HCEC 1CT (cell line): Measurements from ENCODE around the gene MMP2.

Experiments
- DNase-seq: peaks from one replicate; pipeline ENCODE4 v3.0.0-alpha.2; 2017

MMP2 gene

DNA sequence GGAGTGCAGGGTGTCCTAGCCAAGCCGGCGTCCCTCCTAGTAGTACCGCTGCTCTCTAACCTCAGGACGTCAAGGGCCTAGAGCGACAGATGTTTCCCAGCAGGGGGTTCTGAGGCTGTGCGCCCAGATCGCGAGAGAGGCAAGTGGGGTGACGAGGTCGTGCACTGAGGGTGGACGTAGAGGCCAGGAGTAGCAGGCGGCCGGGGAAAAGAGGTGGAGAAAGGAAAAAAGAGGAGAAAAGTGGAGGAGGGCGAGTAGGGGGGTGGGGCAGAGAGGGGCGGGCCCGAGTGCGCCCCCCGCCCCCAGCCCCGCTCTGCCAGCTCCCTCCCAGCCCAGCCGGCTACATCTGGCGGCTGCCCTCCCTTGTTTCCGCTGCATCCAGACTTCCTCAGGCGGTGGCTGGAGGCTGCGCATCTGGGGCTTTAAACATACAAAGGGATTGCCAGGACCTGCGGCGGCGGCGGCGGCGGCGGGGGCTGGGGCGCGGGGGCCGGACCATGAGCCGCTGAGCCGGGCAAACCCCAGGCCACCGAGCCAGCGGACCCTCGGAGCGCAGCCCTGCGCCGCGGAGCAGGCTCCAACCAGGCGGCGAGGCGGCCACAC, at the start of gene MMP2:
MMP2 (plus strand) TSS at position 372 of the 603 bp plus-strand sequence. CDS start 282 bp downstream, outside the sequence.
- DNase-seq: peak; percentile 77

- no peak for DNase-seq
These were observed 46.0 kb upstream of the MMP2 start for GRCh38 chr16:55433030-55433429.

GRCh38 chr16:55433535-55433934, 45.5 kb upstream of the MMP2 start:
- no peak for DNase-seq

DNA sequence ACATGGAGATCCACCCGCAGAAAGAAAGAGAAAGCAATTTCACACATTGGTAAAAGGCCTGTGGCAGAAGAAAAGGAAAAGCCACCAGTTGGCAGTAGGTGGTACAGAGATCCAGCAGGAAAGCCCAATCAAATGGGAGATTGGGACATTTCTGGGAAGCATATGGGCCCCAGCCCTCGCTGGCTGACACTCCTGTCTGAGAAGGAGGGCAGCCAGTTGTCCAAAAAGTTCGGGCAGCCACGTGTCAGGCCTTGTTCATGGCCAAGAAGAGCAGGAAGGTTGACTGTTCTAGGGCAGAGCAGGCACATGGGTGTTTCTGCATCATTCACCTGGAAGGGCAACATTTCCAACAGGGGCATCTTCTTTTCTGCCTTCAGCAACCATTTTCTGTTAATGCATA, 45.0 kb upstream of the MMP2 start:
- no peak for DNase-seq

DNA sequence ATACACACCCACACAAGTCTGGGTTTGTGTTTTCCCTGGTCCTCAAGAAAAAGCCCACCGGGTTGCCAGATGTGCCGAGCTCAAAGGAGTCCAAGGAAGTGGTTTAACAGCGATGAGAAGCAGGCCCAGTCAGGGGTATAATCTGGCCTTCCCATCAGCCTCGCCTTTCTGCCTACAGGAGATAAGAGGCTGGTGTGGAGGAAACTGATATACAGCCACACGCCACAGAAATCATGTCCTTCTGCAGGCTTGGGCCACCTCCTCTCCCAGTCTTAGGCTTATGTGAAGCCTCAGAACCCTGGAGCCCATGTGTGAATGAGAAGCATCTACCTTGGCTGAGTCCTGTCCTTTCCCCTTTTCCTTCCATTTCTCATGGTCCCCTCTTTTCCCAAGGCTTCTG, 43.6 kb upstream of the MMP2 start:
- no peak for DNase-seq

DNA sequence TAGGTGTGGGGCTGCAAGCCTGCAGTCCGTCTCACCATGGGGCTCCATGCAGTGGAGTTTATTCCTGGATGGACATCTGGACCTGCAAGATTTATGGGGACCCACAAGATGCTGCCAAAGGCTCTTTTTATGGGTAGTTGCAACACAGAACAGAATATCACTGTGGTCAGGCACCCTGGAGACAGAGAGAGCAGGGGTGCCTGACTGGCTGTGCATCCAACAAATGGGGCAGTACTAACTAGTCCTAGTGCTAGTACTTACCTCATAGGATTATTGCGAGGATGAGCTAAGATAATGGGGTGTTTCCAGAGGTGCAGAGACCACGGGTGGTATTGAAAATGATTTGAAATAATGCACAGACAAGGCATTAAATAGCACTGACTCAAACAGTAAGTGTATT, 42.4 kb upstream of the MMP2 start:
- DNase-seq: no peak

DNA sequence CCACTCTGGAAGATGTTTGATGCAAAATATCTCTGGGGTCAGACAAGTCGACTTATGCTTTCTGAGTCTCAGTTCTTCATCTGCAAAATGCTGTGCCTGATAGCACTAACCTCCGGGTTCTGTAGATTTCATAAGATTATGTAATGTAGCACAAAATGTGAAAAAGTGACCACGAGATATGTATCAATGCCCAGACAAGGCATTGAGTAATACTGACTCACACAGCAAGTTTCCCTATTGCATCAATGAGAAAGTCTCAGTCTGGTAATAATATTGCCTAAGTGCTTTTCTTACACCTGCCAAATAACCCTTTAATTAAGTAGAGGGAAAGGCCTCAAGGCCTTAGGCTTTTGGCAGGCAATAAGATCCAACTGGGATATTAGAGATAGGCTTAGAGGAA, 41.4 kb upstream of the MMP2 start:
- DNase-seq: peak; percentile 65

GRCh38 chr16:55438281-55438680, 40.7 kb upstream of the MMP2 start:
- no peak for DNase-seq

GRCh38 chr16:55439101-55439690, 39.8 kb upstream of the MMP2 start:
- DNase-seq: no peak

GRCh38 chr16:55443434-55444346, 35.3 kb upstream of the MMP2 start:
- DNase-seq: no peak

GRCh38 chr16:55444754-55445485, 34.1 kb upstream of the MMP2 start:
- DNase-seq: no peak

- no peak for DNase-seq
These were observed 31.8 kb upstream of the MMP2 start for GRCh38 chr16:55447231-55447630.

GRCh38 chr16:55452996-55453395, 26.0 kb upstream of the MMP2 start:
- no peak for DNase-seq

DNA sequence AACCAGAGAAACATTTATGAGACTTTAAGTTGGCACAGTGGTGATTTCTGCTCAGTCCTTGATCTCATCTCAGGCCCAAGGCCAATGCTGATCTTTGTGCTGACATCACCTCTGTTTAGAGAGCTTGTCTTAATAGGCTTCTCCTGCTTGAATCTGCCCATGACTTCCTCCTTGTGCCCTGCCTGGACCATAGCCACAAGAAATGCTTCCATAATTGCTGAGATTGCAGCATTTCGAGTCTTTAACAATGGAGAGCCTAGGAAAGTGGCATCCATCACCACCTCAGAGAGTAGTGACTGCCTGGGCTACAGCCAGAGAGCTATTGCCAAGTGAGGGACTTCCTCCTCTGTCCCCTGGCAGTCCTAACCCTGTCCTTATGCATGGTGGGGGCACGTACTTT, 25.1 kb upstream of the MMP2 start:
- no peak for DNase-seq

- DNase-seq: no peak
These were observed 24.1 kb upstream of the MMP2 start for GRCh38 chr16:55454861-55455260.

DNA sequence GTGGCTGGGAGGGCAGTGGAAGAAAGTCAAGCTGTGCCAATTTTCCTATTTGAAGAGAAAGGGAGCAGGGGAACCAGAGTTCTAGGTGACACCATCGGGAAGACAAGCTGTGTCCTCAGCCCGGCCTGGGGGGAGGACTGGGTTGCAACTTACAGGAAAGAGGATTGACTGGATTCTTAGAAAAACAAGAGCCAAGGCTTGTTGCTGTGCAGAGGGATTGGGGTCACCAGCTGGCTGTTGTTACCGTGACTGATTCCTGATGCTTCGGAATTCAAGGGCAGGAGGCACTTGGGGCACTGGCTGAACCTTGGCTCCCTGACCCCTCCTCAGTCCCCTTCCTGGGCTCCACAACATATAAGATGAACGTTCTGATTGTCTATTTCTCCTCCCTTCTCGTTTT, 16.8 kb upstream of the MMP2 start:
- DNase-seq: no peak

GRCh38 chr16:55464375-55464774, 14.6 kb upstream of the MMP2 start:
- DNase-seq: no peak

DNA sequence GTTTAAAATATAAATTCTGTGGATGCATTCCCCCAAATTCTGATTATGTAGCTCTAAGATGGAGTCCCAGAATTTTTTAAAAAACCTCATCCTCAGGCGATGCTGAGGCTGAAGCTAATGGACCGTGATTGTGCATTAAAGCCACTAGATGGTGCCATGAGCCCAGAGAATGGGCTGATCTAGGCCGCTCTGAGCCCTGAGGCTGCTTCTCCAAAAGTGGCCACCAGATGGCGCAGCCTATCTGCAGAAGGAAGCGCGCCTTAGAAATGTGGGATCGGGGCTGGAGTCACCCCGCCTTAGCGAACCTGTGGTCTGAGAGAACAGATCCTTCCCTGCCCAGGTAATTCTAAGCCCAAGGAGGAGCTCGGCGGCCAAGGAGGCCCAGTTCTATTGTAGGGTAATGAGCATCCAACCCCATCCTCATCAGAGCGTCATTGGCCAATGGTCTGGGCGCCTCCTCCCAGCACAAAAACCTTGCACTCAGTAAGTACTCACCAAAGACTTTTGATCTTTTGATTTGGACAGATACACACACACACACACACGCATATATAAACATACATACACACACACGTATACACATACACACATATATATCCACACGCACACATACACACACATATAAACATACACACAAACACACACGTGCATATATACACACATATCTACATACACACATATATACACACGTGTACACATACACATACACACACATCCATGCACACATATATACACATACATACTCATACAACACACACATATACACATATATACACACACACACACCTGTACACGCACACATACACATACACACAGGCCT, 13.7 kb upstream of the MMP2 start:
- DNase-seq: peak; percentile 64

- DNase-seq: peak; percentile 22
These were observed 12.8 kb upstream of the MMP2 start for GRCh38 chr16:55466209-55466608.

GRCh38 chr16:55467898-55468297, 11.1 kb upstream of the MMP2 start:
- no peak for DNase-seq

- DNase-seq: no peak
These were observed 10.5 kb upstream of the MMP2 start for GRCh38 chr16:55468352-55468990.
